Measurements from ENCODE around the gene DPP6.

The DPP6 gene

GRCh38 chr7:154388412-154388811 is 336.2 kb downstream of the DPP6 start:
- no peak overlapping the region for H3K9ac ChIP-seq (ENCODE audit: insufficient read length)
- H3K4me3 ChIP-seq, result no peak overlapping the region
- H3K36me3 ChIP-seq (ENCODE audit: insufficient read depth, low read length), result no peaks in the 10 kb centered on the region
- TF ChIP-seq EZH2 (IDR thresholded peaks at IDR 0.05) (no peak), FOXP2 (optimal IDR thresholded peaks at IDR 0.05; ENCODE audit: control extremely low read depth, extremely low read length, insufficient read depth) (no peak), POLR2AphosphoS5 (IDR thresholded peaks at IDR 0.05; ENCODE audit: borderline replicate concordance, low read depth, low read length) (no peak)
- no peak overlapping the region for H3K27ac ChIP-seq
- DNase-seq (ENCODE audit: low read depth, low spot score), result no peak
- H3K9me3 ChIP-seq (ENCODE audit: low read depth, low read length), result no peaks in the 10 kb centered on the region

GRCh38 chr7:154388999-154389398 is 336.8 kb downstream of the DPP6 start:
- peak; percentile 51 for TF ChIP-seq EZH2 (IDR thresholded peaks at IDR 0.05)
- no peak for TF ChIP-seq POLR2AphosphoS5 (IDR thresholded peaks at IDR 0.05; ENCODE audit: borderline replicate concordance, low read depth, low read length)
- TF ChIP-seq FOXP2 (optimal IDR thresholded peaks at IDR 0.05; ENCODE audit: control extremely low read depth, extremely low read length, insufficient read depth), result no peak
- no peak for DNase-seq (ENCODE audit: low read depth, low spot score)
- Histone ChIP-seq H3K36me3 (ENCODE audit: insufficient read depth, low read length) (no peaks in the 10 kb centered on the region), H3K27ac (no peak overlapping the region), H3K9ac (ENCODE audit: insufficient read length) (no peak overlapping the region), H3K4me3 (no peak overlapping the region), H3K9me3 (ENCODE audit: low read depth, low read length) (no peaks in the 10 kb centered on the region)

DNA sequence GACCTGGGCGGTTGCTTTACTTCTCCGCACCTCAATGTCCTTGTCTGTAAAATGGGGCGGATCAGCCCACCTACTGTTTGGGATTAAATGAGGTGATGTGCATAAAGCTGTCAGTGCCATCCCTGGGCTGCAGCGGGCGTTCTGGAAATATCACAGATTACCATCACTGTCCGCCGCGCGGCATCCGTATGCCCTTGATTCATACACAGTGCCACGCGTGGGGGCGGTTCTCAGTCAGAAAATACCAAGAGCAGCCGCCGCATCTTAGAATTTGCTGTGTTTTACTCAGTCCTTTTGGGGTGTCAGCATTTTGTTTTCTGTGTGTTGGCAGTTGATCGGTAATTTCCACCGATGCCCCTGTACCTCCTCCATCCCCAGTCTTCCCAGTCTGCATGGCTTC is 338.8 kb downstream of the DPP6 start:
- no peak overlapping the region for H3K9ac ChIP-seq (ENCODE audit: insufficient read length)
- H3K27ac ChIP-seq, result no peak overlapping the region
- no peak overlapping the region for H3K4me3 ChIP-seq
- H3K36me3 ChIP-seq (ENCODE audit: insufficient read depth, low read length), result no peaks in the 10 kb centered on the region
- TF ChIP-seq EZH2 (IDR thresholded peaks at IDR 0.05) (no peak), POLR2AphosphoS5 (IDR thresholded peaks at IDR 0.05; ENCODE audit: borderline replicate concordance, low read depth, low read length) (no peak), FOXP2 (optimal IDR thresholded peaks at IDR 0.05; ENCODE audit: control extremely low read depth, extremely low read length, insufficient read depth) (no peak)
- no peak for DNase-seq (ENCODE audit: low read depth, low spot score)
- no peaks in the 10 kb centered on the region for H3K9me3 ChIP-seq (ENCODE audit: low read depth, low read length)

- H3K4me3 ChIP-seq, result no peak overlapping the region
- TF ChIP-seq POLR2AphosphoS5 (IDR thresholded peaks at IDR 0.05; ENCODE audit: borderline replicate concordance, low read depth, low read length) (no peak), FOXP2 (optimal IDR thresholded peaks at IDR 0.05; ENCODE audit: control extremely low read depth, extremely low read length, insufficient read depth) (no peak), EZH2 (IDR thresholded peaks at IDR 0.05) (no peak)
- no peaks in the 10 kb centered on the region for H3K36me3 ChIP-seq (ENCODE audit: insufficient read depth, low read length)
- H3K27ac ChIP-seq, result no peak overlapping the region
- no peak for DNase-seq (ENCODE audit: low read depth, low spot score)
- no peaks in the 10 kb centered on the region for H3K9me3 ChIP-seq (ENCODE audit: low read depth, low read length)
- H3K9ac ChIP-seq (ENCODE audit: insufficient read length), result no peak overlapping the region
Measured at GRCh38 chr7:154394804-154395203, 342.6 kb downstream of the DPP6 start.

GRCh38 chr7:154406312-154406711 is 354.1 kb downstream of the DPP6 start:
- Histone ChIP-seq H3K4me3 (no peak overlapping the region), H3K9ac (ENCODE audit: insufficient read length) (no peak overlapping the region), H3K9me3 (ENCODE audit: low read depth, low read length) (no peaks in the 10 kb centered on the region), H3K27ac (no peak overlapping the region), H3K36me3 (ENCODE audit: insufficient read depth, low read length) (no peaks in the 10 kb centered on the region)
- no peak for TF ChIP-seq FOXP2 (optimal IDR thresholded peaks at IDR 0.05; ENCODE audit: control extremely low read depth, extremely low read length, insufficient read depth)
- no peak for TF ChIP-seq EZH2 (IDR thresholded peaks at IDR 0.05)
- no peak for TF ChIP-seq POLR2AphosphoS5 (IDR thresholded peaks at IDR 0.05; ENCODE audit: borderline replicate concordance, low read depth, low read length)
- DNase-seq (ENCODE audit: low read depth, low spot score), result no peak

DNA sequence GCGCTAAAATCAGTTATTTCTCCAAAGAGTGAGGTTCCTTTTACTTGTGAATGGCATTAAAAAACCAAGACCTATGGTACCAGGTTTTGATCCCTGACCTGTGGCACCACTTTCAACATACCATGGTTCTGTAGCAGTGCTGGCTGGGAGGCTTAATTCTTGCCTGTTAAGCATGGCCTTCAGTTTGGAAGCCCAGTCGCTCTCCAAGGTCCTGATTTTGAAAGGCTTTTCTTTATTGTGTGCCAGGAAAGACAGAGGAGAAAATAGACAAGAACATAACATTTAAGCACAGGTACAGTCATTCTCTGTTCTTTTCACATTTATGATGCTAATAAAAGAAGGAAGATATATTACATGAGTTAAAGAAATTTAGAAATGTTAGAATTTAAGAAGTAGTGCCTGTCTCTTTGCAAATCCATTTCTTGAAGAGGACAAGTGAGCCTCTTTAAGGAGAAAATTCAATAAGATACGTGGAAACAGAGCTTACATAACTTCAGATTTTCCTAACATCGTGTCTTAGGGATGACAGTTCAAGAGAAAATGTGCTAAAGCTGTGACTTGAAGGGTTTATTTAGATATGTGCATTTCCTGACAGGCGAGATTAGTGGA is 357.6 kb downstream of the DPP6 start:
- no peak overlapping the region for H3K4me3 ChIP-seq
- no peaks in the 10 kb centered on the region for H3K36me3 ChIP-seq (ENCODE audit: insufficient read depth, low read length)
- H3K9me3 ChIP-seq (ENCODE audit: low read depth, low read length), result no peaks in the 10 kb centered on the region
- H3K9ac ChIP-seq (ENCODE audit: insufficient read length), result no peak overlapping the region
- no peak overlapping the region for H3K27ac ChIP-seq
- DNase-seq (ENCODE audit: low read depth, low spot score), result peak; percentile 5
- no peak for TF ChIP-seq POLR2AphosphoS5 (IDR thresholded peaks at IDR 0.05; ENCODE audit: borderline replicate concordance, low read depth, low read length)
- TF ChIP-seq EZH2 (IDR thresholded peaks at IDR 0.05), result no peak
- TF ChIP-seq FOXP2 (optimal IDR thresholded peaks at IDR 0.05; ENCODE audit: control extremely low read depth, extremely low read length, insufficient read depth), result no peak

- Histone ChIP-seq H3K36me3 (ENCODE audit: insufficient read depth, low read length) (no peaks in the 10 kb centered on the region), H3K27ac (no peak overlapping the region), H3K9ac (ENCODE audit: insufficient read length) (no peak overlapping the region), H3K9me3 (ENCODE audit: low read depth, low read length) (no peaks in the 10 kb centered on the region), H3K4me3 (no peak overlapping the region)
- TF ChIP-seq POLR2AphosphoS5 (IDR thresholded peaks at IDR 0.05; ENCODE audit: borderline replicate concordance, low read depth, low read length) (no peak), EZH2 (IDR thresholded peaks at IDR 0.05) (no peak), FOXP2 (optimal IDR thresholded peaks at IDR 0.05; ENCODE audit: control extremely low read depth, extremely low read length, insufficient read depth) (no peak)
- DNase-seq (ENCODE audit: low read depth, low spot score), result no peak
Measured at GRCh38 chr7:154412105-154412504, 359.9 kb downstream of the DPP6 start.

DNA sequence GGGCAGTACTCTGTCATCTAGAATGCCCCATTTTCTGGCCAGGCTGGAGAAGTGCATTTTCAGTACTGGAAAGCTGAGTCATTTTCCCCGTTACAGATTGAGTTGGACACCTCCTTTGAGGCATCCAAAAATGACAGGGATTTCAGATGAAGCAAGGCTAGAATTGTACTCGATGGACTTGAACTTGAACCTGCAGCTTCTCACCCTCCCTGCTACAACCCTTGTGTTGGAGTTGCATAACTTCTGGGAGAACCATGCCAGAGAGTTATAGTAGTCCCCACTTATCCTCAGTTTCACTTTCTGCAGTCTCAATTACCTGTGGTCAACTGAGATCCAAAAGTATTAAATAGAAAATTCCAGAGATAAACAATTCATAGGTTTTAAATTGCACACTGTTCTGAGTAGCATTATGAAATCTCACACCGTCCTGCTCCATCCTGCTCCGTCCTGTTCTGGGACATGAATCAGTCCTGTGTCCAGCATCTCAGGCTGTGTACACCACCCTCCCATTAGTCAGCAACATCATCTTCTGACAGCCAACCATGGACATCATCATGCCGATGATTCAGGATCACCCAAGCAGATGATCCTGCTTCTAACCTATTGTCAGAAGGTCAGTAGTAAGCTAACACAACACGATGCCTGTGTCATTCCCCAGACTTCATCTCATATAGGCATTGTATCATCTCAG is 363.7 kb downstream of the DPP6 start:
- Histone ChIP-seq H3K9ac (ENCODE audit: insufficient read length) (no peak overlapping the region), H3K36me3 (ENCODE audit: insufficient read depth, low read length) (no peaks in the 10 kb centered on the region), H3K9me3 (ENCODE audit: low read depth, low read length) (no peaks in the 10 kb centered on the region), H3K27ac (no peak overlapping the region), H3K4me3 (no peak overlapping the region)
- no peak for DNase-seq (ENCODE audit: low read depth, low spot score)
- TF ChIP-seq FOXP2 (optimal IDR thresholded peaks at IDR 0.05; ENCODE audit: control extremely low read depth, extremely low read length, insufficient read depth) (no peak), EZH2 (IDR thresholded peaks at IDR 0.05) (no peak), POLR2AphosphoS5 (IDR thresholded peaks at IDR 0.05; ENCODE audit: borderline replicate concordance, low read depth, low read length) (no peak)
